Uterus (tissue), 4 donors: ENCODE measurements around the gene NCAM2. TPM values are rescaled to one million over a fixed set of nuclear protein-coding genes. Genes with fewer than 3 reads are reported as not detected.

Experiments
- DNase-seq, 2 donors: peaks; one replicate each; pipeline ENCODE4 v3.0.0-alpha.2; 2019 to 2020
- H3K27ac ChIP-seq, 2 donors: fragments of 200-600 bp; sonication (generic); 1 replicate in 1 of 2; 2 replicates in 1 of 2; pipeline ENCODE4 v1.5.1; 2016 to 2018
- H3K27me3 ChIP-seq, 2 donors: fragments of 200-600 bp; sonication (generic); one replicate each; pipeline ENCODE4 v1.5.1; 2018 to 2019; ENCODE audit warnings: control low read depth in 1 of 2
- H3K36me3 ChIP-seq, 2 donors: fragments of 200-600 bp; sonication (generic); one replicate each; pipeline ENCODE4 v1.5.1; 2019; ENCODE audit warnings: control low read depth in 1 of 2
- H3K4me1 ChIP-seq, 2 donors: fragments of 200-600 bp; sonication (generic); one replicate each; pipeline ENCODE4 v1.5.1; 2018 to 2019; ENCODE audit warnings: control low read depth in 1 of 2
- H3K4me3 ChIP-seq, 2 donors: fragments of 200-600 bp; sonication (generic); 1 replicate in 1 of 2; 2 replicates in 1 of 2; pipeline ENCODE4 v1.5.1; 2018 to 2019; ENCODE audit warnings: mild to moderate bottlenecking in 1 of 2
- H3K9me3 ChIP-seq, 2 donors: fragments of 200-600 bp; sonication (generic); one replicate each; pipeline ENCODE4 v1.5.1; 2019; ENCODE audit warnings: control low read depth in 1 of 2
- CTCF ChIP-seq, 4 experiments: fragments of 200-600 bp in 2 of 4; fragments of 450-650 bp in 2 of 4; sonication (generic) in 2 of 4; IDR thresholded peaks; one replicate each; pipeline ENCODE4 v1.5.1; 2016 to 2019; ENCODE audit warnings: antibody characterized with exemption in 4 of 4, mild to moderate bottlenecking in 2 of 4, moderate library complexity in 1 of 4
- POLR2A ChIP-seq, 2 donors: fragments of 450-650 bp; IDR thresholded peaks; one replicate each; pipeline ENCODE4 v1.6.1; 2016; ENCODE audit warnings: antibody characterized with exemption in 2 of 2, mild to moderate bottlenecking in 1 of 2, moderate library complexity in 1 of 2
- intact Hi-C: fragments of 100-400 bp; cut with DNase I; formaldehyde crosslinking; loops from one replicate; pipeline ENCODE4 v1.15.1; 2023; ENCODE audit warnings: low total_unique reads
- total RNA-seq, 4 donors: library from RNA; depleted of rRNA in 3 of 4; stranded (reverse); fragments of >200 nt in 3 of 4; gene quantifications; one replicate each; pipeline versions ENCODE4 v1.1.0 to v1.2.4, GENCODE V29; 2014 to 2023
- donor health status: DM: yes; HTN: yes; CAD: no.

Gene NCAM2
- total RNA-seq, 4 donors from 2014 or later: 1.2 to 214 (median 26.1) TPM

DNA sequence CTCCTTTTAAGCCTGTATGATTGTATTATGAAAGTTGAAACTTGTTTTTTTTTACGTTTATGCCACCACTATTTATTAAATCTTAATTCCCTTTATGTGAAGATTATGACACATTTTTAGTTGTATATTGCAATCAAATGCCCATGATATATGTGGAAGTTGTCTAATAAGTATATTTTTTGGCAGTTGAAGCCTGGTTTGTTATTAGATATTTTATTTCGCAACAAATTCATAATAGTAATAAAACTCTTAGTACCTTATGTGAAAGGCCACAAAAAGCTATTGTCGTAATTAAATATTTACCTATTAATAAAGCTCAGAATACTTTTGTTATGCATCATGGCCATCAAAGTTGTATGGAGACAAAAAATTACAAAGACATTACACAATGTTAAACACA, 386.8 kb downstream of the NCAM2 start:
- no peak overlapping the region for H3K27ac ChIP-seq
- no peak for DNase-seq
- H3K36me3 ChIP-seq: no peaks in the 10 kb centered on the region
- intact Hi-C loops: no loop called here
- no peaks in the 10 kb centered on the region for H3K9me3 ChIP-seq
- no peaks in the 10 kb centered on the region for H3K4me1 ChIP-seq
- no peak overlapping the region for H3K4me3 ChIP-seq
- no peaks in the 10 kb centered on the region for H3K27me3 ChIP-seq
- TF ChIP-seq POLR2A (IDR thresholded peaks at IDR 0.05) (no peak), CTCF (IDR thresholded peaks at IDR 0.05) (no peak)

DNA sequence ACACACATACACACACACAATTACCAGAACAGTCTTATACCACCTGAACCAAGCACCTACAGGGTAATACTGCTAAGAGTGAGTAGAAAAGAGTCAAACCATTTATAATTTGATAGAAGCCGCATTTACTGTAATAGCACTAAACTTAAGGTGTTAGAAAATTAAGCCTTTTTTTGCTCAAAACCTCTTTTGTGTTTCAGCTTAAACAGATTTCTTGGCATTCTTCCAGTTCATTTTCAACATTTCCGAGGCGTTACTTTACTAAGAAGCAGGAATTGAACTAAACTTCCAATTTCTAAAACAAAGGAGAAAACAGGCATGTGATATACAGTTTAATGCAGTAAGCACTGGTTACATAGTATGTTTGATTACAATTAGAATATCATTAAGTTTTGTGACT, 387.2 kb downstream of the NCAM2 start:
- H3K36me3 ChIP-seq: no peaks in the 10 kb centered on the region
- no peak overlapping the region for H3K4me3 ChIP-seq
- intact Hi-C loops: no loop called here
- no peak overlapping the region for H3K27ac ChIP-seq
- TF ChIP-seq CTCF (IDR thresholded peaks at IDR 0.05) (no peak), POLR2A (IDR thresholded peaks at IDR 0.05) (no peak)
- no peaks in the 10 kb centered on the region for H3K27me3 ChIP-seq
- no peaks in the 10 kb centered on the region for H3K4me1 ChIP-seq
- H3K9me3 ChIP-seq: no peaks in the 10 kb centered on the region
- DNase-seq: no peak

DNA sequence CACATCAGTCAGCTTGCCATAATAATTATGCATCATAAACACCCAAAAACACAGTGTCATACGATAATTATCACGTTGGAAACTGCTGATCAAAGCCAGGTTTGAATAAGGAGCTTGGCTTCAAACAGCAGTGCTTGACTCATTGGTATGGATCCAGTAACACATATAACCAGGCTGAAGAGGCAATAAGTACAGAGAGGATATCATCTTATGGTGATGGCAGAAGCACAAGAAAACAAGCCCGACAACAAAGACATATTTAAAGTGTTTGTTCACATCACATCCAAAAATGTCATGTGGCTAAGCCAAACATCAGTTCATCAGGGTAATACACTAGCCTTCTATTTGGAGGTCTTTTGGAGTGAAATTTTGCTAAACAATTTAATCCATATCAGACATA, 389.7 kb downstream of the NCAM2 start:
- Histone ChIP-seq H3K9me3 (no peaks in the 10 kb centered on the region), H3K36me3 (no peaks in the 10 kb centered on the region), H3K27me3 (no peaks in the 10 kb centered on the region), H3K4me3 (no peak overlapping the region), H3K4me1 (no peaks in the 10 kb centered on the region), H3K27ac (no peak overlapping the region)
- no peak for DNase-seq
- intact Hi-C loops: no loop called here
- TF ChIP-seq POLR2A (IDR thresholded peaks at IDR 0.05): no peak
- TF ChIP-seq CTCF (IDR thresholded peaks at IDR 0.05): no peak

GRCh38 chr21:21394064-21394463, 395.9 kb downstream of the NCAM2 start:
- H3K9me3 ChIP-seq: no peaks in the 10 kb centered on the region
- H3K4me1 ChIP-seq: no peaks in the 10 kb centered on the region
- no peak overlapping the region for H3K27ac ChIP-seq
- DNase-seq: no peak
- no peaks in the 10 kb centered on the region for H3K27me3 ChIP-seq
- intact Hi-C loops: no loop called here
- TF ChIP-seq POLR2A (IDR thresholded peaks at IDR 0.05) (no peak), CTCF (IDR thresholded peaks at IDR 0.05) (no peak)
- no peaks in the 10 kb centered on the region for H3K36me3 ChIP-seq
- H3K4me3 ChIP-seq: no peak overlapping the region

DNA sequence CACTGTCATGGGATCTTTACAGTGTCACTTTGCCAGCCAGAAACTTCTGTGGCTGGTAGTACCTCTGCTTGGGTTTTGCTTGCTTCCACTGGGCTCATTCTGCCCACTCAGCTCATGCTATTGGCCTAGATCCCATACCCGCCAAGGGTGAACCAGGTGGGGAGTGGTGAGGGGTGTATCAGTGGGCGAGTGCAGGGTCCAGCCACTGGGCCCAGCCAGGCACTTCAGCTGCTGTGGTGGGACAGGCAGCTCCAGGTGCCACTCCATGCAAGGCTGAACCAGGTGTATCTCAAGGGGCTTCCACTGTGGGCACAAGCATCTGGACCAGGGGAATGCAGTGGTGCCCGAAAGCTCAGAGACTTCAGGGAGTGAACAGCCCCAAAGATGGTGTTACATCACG, 398.2 kb downstream of the NCAM2 start:
- Histone ChIP-seq H3K9me3 (no peaks in the 10 kb centered on the region), H3K36me3 (no peaks in the 10 kb centered on the region), H3K4me3 (no peak overlapping the region), H3K27ac (no peak overlapping the region), H3K4me1 (no peaks in the 10 kb centered on the region), H3K27me3 (no peaks in the 10 kb centered on the region)
- no peak for DNase-seq
- intact Hi-C loops: no loop called here
- TF ChIP-seq POLR2A (IDR thresholded peaks at IDR 0.05) (no peak), CTCF (IDR thresholded peaks at IDR 0.05) (no peak)
